GM19035 (cell line): ENCODE results near the gene LSM12.
"Not testable (repeated sequence)": the region's sequence is repeated elsewhere in the genome, so short reads cannot be mapped to it uniquely, and the experiment has no call there.

ENCODE experiments used
- ATAC-seq: cut with Tn5 transposase; IDR thresholded peaks from one replicate; pipeline ENCODE4 v1.9.1; 2021; ENCODE audit not compliant: unreplicated experiment

The LSM12 gene

GRCh38 chr17:44066204-44066930, at the start of gene LSM12:
LSM12 (minus strand) TSS chr17:44066671; CDS start chr17:44066587, 84 bp downstream.
- ATAC-seq: peak; percentile 70

GRCh38 chr17:44115585-44116415, 49.3 kb upstream of the LSM12 start:
- no peak for ATAC-seq

- ATAC-seq: no peak
Measured at GRCh38 chr17:44113868-44114840, 47.7 kb upstream of the LSM12 start.

- ATAC-seq: no peak
Measured at GRCh38 chr17:44113382-44113781, 46.9 kb upstream of the LSM12 start.

GRCh38 chr17:44112284-44113280, 46.1 kb upstream of the LSM12 start:
- ATAC-seq: no peak

GRCh38 chr17:44111777-44112176, 45.3 kb upstream of the LSM12 start:
- no peak for ATAC-seq

- peak; percentile 56 for ATAC-seq
Measured at GRCh38 chr17:44110823-44111633, 44.6 kb upstream of the LSM12 start.

GRCh38 chr17:44110011-44110686, 43.7 kb upstream of the LSM12 start:
- no peak for ATAC-seq

GRCh38 chr17:44109312-44109630, 42.8 kb upstream of the LSM12 start:
- no peak for ATAC-seq

GRCh38 chr17:44108440-44109311, 42.2 kb upstream of the LSM12 start:
- no peak for ATAC-seq

GRCh38 chr17:44106801-44107200, 40.3 kb upstream of the LSM12 start:
- no peak for ATAC-seq

GRCh38 chr17:44105941-44106340, 39.5 kb upstream of the LSM12 start:
- no peak for ATAC-seq

GRCh38 chr17:44105483-44105882, 39.0 kb upstream of the LSM12 start:
- ATAC-seq: no peak

- ATAC-seq: no peak
Measured at GRCh38 chr17:44102849-44103622, 36.6 kb upstream of the LSM12 start.

- ATAC-seq: not testable (repeated sequence)
Measured at GRCh38 chr17:44101858-44102257, 35.4 kb upstream of the LSM12 start.

- ATAC-seq: no peak
Measured at GRCh38 chr17:44097110-44097958, 30.9 kb upstream of the LSM12 start.
